GM18951 (cell line): Measurements from ENCODE around the gene B3GNT4.

Experiments used
- POLR2A ChIP-seq: IDR thresholded peaks from 4 replicates; pipeline ENCODE4 v1.6.1; 2011; ENCODE audit warnings: mild to moderate bottlenecking; ENCODE audit not compliant: insufficient read length, insufficient read depth; ENCODE audit errors: extremely low read depth
- in situ Hi-C: fragments of 300-500 bp; cut with MboI; formaldehyde crosslinking; loops from one replicate; pipeline ENCODE4 v1.12.0; 2022; ENCODE audit warnings: low sequenced_read_pairs, mixed read lengths, inconsistent platforms; ENCODE audit not compliant: unreplicated experiment

Gene B3GNT4

DNA sequence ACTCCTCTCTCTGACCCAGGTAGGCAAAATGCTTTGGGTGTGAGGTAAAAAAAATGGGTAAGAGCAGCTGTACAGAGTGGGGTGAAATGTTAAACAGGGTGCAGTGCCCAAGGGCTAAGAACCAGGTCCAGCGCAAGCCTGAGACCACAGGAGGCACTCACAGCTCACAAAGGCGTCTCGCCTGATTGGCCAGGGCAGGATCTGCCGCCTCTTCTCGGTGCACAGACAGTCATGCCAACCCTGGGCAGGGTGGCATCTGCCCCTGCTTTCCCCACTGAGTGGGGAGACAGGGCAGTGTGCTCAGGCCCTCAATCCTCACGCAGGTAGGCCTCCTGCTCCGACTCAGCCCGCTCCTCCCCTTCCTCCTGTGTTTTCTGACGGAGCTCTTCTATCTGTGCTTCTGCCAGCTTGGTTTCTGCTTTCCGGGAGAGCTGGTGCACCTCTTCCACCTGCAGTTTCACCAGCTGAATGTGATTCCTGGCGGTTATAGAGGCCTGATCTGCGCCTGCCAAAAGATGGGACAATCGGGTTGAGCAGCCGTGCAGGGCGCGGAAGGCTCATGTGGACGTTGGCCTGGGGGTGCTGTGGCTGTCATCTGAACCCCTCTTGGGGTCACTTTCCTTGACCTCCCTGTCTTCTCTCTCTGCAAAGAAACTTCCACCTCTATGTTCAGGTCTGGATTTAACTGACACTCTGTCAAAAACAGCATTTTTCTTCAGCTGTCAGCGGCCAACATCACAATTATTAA lies 4.7 kb downstream of the B3GNT4 start:
- no peak for TF ChIP-seq POLR2A
- in situ Hi-C loops = no loop called here

DNA sequence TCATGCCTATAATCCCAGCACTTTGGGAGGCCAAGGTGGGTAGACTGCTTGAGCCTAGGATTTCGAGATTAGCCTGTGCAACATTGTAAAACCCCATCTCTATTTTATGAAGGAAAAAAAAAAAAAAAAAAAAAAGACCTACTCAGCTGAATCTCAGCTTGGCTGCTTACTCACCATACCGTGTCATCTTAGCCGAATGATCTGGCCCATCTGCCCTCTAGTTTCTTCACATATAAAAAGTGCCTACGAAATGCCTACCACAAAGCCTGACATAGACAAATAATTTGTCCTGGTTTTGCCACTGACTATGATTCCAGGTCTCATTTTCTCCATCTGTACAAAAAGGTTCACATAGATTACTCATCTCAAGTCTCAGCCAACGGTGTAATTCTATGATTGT lies 12.3 kb downstream of the B3GNT4 start:
- TF ChIP-seq POLR2A = no peak
- in situ Hi-C loops = no loop called here

DNA sequence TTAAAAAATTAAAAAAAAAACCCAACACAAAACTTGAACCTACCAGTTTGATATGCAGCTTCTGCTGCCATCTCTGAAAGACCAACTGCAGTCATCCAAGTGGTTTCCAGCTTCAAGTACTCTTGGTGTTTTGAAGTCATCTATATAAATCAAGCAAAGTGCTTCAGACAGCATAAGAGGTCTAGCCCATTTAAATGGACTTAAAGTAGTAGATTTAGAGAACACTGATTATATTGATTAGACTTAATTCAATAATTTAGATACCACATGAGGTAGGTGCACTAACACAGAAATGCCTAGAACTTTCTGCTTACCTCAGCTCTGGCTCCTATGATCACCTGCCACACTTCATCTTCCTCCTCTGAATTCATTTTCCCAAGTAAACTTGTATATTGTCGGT lies 12.9 kb downstream of the B3GNT4 start:
- no peak for TF ChIP-seq POLR2A
- in situ Hi-C loops = no loop called here

DNA sequence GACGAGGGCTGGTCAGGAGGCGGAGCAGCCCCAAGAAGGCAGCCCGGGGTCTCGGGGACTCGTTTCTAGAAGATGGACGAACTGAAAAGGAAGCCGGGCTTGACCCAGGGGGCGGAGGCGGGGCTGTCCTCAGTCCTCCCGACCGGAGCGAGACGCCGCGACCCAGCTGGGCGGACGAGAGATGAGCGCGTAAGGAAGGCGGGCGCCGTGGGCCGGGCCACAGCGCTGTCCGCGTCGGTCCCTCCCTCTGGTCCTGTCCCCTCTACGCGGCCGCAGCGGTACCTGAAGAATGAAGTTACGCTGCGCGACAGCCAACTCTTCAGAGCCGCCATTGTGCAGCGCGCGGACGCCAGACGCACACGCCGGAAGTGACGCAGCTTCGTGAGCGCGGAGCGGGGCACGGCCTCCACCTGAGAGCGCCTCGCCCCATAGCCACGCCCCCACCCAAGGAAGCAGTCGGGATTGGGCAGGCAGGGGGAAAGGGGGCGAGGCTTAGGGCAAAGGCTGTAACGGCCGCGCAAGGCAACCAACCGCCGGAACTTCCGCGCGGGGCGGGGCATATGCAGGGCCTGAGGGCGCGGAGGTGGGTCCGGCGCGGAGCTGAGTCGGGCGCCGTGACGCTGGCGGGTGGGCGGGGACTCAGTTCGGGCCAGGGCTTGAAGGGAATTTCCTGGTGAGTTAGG lies 22.3 kb downstream of the B3GNT4 start, which contains the start of gene DIABLO:
Gene DIABLO (minus strand): TSS at position 370 of the 683 bp plus-strand sequence. CDS start 38 bp downstream, at position 332.
- in situ Hi-C loops = no loop called here
- peak; percentile 95 for TF ChIP-seq POLR2A

DNA sequence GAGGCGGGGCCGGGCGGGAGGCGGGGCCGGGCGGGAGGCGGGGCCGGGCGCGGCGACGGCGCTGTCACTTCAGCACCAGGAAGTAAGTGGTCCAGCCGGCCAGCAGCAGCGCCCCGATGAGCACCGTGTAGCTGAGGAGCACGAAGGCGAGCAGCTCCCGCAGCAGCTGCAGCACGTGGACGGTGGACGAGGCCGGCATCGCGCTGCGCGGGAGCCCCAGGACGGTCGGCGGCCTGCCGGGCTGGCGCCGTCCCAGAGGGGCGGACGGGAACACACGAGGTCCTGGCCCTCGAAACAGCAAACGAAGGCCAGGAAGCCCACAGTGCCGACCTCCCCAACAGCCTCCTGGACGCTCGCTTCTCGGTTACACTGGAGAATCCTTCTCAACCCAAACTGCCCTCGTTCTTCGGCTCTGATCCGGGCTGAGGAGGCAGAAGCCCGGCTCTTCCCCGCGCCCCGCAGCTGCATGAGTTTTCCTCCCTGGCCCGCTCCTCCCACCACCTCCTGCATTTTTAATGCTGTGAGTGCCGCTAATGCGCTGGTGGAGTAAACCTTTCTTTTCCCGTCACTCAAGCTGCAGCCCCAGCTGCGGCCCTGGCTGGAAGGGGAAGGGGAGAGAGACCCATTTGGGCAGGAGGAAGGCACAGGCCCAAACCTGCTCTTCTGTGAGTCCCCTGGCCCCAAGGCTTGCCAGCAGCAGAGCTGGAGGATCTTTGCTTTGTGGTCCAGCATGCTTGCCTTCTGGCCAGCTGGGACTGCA lies 23.0 kb downstream of the B3GNT4 start:
- in situ Hi-C loops = no loop called here

DNA sequence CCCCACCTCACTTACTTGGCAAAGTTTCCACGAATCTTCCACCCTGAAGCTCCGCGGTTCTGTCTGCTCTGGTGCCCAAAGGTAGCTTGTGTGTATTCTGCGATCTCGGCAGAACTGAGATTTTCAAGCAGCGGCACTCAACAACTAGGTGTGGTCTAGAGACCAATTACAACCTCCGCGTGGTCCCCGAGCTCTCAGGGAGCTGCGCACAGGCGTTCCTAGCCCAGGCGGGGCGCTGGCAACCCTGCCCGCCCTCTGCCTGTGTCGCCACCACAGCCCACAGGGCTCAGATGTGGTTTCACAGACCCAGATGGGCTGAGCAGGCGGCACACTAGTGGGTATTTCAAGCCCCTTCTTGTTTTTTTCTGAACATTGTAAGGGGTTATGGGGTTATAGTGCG lies 23.8 kb downstream of the B3GNT4 start:
- in situ Hi-C loops = no loop called here
- no peak for TF ChIP-seq POLR2A

More for the DNA sequence above, 23.0 kb downstream of the B3GNT4 start:
- TF ChIP-seq POLR2A = no peak

DNA sequence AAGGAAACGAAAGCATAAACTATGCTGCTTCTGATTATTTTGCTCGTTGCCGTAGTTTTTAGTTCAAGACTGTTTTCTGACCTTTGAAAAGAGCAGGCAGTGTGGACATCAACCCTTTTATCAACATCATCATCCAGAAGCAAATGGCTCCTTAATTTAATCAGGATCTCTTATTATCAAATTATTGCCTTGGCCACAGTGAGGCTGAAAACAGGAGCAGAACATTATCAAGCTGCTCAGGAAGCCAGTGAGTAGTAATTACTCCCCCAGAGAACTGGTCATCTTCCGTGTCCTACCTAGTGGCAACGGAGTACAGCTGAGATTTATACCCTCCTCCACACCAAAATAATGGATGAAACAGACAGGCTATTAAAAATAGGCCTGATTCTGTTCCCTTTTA lies 24.6 kb downstream of the B3GNT4 start:
- in situ Hi-C loops = no loop called here
- no peak for TF ChIP-seq POLR2A

DNA sequence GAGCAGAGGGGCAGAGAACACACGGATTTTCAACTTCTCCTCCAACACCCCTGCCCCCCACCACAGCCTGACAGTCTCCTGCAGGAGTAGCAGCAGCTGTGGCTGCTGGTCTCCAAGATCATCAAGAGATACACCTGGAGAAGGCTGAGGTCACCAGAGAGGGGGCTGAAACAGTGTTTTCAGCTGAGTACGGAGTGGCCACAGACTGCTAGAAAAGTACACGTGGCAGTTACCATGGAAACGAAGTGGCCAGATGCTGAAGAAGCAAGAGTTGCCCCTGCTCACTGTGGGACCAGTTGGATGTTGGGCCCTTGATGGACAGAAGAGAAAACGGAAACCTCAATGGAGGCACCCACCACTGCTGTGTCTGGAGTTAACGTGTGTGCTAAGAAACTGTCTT lies 27.3 kb downstream of the B3GNT4 start:
- TF ChIP-seq POLR2A = no peak
- in situ Hi-C loops = no loop called here

DNA sequence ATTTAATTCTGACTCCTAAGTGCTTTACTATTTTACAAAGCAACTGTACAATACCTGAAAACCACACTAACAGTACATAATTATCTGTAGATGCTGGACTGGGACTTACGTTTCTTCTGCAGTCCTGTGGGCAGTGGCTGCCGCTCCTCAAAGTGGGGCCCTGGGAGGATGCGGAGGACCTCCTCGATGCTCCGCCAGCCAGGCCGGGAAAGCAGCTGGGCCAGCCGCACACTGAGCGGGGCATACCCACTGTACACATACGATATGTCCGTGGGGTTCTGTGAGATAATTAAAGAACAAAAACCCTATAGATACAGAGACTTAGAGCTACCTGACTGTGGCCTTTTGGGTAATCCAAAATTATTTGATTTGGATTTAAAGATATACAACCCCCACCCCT lies 29.2 kb downstream of the B3GNT4 start:
- no peak for TF ChIP-seq POLR2A
- in situ Hi-C loops = no loop called here

DNA sequence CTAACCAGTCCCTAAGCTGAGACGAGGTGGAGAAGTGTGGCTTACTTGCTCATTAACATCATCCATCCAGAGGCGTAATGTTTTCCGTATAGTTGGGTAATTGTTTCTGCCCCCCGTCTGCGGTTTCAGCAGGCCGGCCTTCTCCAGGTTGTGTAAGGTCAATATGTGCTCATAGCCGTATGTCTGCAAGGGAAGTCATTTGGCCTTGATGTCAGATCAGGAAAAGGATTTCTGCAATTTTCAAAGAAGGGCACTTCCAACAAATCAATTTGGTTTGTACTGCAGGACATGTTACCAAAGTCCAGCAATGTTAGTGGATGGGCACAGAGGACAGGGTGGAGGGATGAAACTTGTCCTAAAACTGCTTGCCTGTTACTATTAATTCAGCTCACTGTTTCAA lies 32.2 kb downstream of the B3GNT4 start:
- TF ChIP-seq POLR2A = no peak
- in situ Hi-C loops = no loop called here

DNA sequence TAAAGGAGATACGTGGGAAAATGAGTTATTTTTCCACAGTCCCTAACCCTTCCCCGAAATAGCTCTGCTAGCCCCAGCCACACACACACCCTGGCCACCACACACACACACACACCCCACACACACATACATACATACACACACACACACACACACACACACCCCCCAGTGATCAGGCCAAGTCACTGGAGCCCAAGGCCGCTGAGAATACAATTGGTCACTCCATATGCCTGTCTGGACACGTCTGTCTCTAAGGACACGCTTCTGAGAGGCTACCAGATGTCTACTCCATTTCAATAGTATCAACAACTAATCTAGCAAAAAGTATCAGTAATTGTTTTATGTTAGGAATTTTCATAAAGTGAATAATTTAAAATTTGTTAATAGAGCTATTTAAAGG lies 35.4 kb downstream of the B3GNT4 start:
- no peak for TF ChIP-seq POLR2A
- in situ Hi-C loops = no loop called here

DNA sequence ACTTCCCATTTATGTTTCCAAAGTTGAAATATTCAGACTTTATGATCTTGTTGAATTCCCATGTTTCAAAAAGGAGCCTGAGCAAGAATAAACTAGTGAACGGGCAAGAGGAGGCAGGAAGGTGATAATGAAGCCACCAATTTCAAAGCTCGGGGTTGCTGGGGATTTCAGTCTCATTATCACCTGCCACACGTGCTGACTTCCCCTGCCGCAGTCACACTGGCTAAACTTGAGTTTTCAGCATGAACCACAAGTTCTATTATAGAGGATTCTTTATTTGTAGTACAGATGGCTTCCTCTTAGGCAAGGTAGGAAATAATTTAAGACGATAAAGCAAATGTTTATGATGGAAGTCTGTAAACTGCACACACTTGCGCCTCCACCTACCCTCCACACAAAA lies 40.5 kb downstream of the B3GNT4 start:
- no peak for TF ChIP-seq POLR2A
- in situ Hi-C loops = no loop called here

DNA sequence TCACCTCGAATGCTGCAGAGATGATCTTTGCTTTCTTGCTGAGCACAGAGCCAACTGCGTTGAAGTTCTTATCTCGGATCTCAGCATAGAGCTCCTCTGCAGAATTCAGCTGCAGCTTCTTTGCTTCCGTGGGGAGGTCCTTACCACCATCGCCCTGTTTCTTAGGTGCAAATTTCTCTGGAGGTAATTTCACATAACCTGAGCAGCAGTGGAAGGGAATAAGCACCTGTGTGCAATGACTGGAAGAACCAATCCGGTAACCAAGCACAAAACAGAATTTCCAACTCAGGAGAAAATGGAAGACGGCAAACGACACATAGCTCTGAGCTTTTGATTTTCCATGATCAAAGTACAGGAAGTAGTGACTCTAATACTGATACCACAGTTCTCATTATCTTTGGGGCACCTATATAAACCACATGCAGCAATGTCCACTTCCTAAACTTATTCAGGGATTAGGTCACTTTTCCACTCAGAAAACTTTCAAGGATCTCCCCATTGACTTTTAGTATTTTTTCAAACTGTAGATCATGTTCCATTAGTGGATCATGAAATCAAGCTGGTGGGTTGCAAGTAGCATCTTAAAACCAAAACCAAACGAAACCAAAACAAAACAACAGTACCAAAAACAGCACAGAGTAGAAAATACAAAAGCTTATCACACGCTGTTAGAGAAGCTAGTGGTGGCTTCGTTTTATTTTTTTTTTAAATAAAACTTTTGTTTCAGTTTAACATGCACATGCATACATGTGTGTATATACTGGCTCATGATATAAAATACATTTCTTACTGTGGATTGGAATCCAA lies 41.3 kb downstream of the B3GNT4 start:
- in situ Hi-C loops = no loop called here
- no peak for TF ChIP-seq POLR2A

DNA sequence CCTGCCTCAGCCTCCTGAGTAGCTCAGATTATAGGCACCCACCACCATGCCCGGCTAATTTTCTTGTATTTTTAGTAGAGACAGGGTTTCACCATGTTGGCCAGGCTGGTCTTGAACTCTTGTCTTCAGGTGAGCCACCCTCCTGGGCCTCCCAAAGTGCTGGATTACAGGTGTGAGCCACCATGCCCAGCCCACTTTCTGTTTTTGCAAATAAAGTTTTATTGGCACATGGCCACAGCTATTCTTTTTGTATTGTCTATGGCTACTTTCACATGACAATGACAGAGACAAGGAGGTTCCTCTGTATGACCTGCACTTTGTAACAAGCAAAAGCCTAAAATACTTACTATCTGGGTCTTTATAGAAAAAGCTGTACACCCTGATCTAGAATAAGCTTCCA lies 42.0 kb downstream of the B3GNT4 start:
- in situ Hi-C loops = no loop called here
- no peak for TF ChIP-seq POLR2A
